ENCODE results near the gene SMYD3.
A peak's percentile ranks its signal among the peaks of the same experiment; 100 is the strongest.

SMYD3 gene

GRCh38 chr1:246147524-246148461, 359.3 kb downstream of the SMYD3 start:
- no peak for DNase-seq (ENCODE audit: low read depth in 2 of 2)

GRCh38 chr1:246146804-246147523, 360.1 kb downstream of the SMYD3 start:
- DNase-seq (ENCODE audit: low read depth in 2 of 2), result no peak

- no peak for DNase-seq (ENCODE audit: low read depth in 2 of 2)
These were observed 361.2 kb downstream of the SMYD3 start for GRCh38 chr1:246145900-246146299.

- no peak for DNase-seq (ENCODE audit: low read depth in 2 of 2)
These were observed 362.1 kb downstream of the SMYD3 start for GRCh38 chr1:246144931-246145330.

GRCh38 chr1:246142320-246142893, 364.7 kb downstream of the SMYD3 start:
- peak; percentile 65 to 76 for DNase-seq (ENCODE audit: low read depth in 2 of 2)

GRCh38 chr1:246141306-246141705, 365.8 kb downstream of the SMYD3 start:
- no peak for DNase-seq (ENCODE audit: low read depth in 2 of 2)

- peak; percentile 64 to 72 for DNase-seq (ENCODE audit: low read depth in 2 of 2)
These were observed 367.3 kb downstream of the SMYD3 start for GRCh38 chr1:246139745-246140182.

GRCh38 chr1:246138781-246139180, 368.3 kb downstream of the SMYD3 start:
- no peak for DNase-seq (ENCODE audit: low read depth in 2 of 2)

GRCh38 chr1:246136477-246136876, 370.6 kb downstream of the SMYD3 start:
- DNase-seq (ENCODE audit: low read depth in 2 of 2), result no peak

GRCh38 chr1:246134789-246135188, 372.3 kb downstream of the SMYD3 start:
- no peak for DNase-seq (ENCODE audit: low read depth in 2 of 2)

GRCh38 chr1:246131095-246131494, 376.0 kb downstream of the SMYD3 start:
- DNase-seq (ENCODE audit: low read depth in 2 of 2), result no peak

- DNase-seq (ENCODE audit: low read depth in 2 of 2), result no peak
These were observed 378.5 kb downstream of the SMYD3 start for GRCh38 chr1:246128494-246129069.

- no peak for DNase-seq (ENCODE audit: low read depth in 2 of 2)
These were observed 380.5 kb downstream of the SMYD3 start for GRCh38 chr1:246126580-246126979.

- DNase-seq (ENCODE audit: low read depth in 2 of 2), result no peak
These were observed 385.0 kb downstream of the SMYD3 start for GRCh38 chr1:246122071-246122470.

- no peak for DNase-seq (ENCODE audit: low read depth in 2 of 2)
These were observed 385.5 kb downstream of the SMYD3 start for GRCh38 chr1:246121533-246121932.

- DNase-seq (ENCODE audit: low read depth in 2 of 2), result peak in 1 of 2 experiments; percentile 10
These were observed 389.9 kb downstream of the SMYD3 start for GRCh38 chr1:246117066-246117791.

GRCh38 chr1:246114369-246114768, 392.7 kb downstream of the SMYD3 start:
- no peak for DNase-seq (ENCODE audit: low read depth in 2 of 2)

GRCh38 chr1:246113555-246114095, 393.5 kb downstream of the SMYD3 start:
- DNase-seq (ENCODE audit: low read depth in 2 of 2), result no peak

- no peak for DNase-seq (ENCODE audit: low read depth in 2 of 2)
These were observed 395.5 kb downstream of the SMYD3 start for GRCh38 chr1:246111570-246111969.

- DNase-seq (ENCODE audit: low read depth in 2 of 2), result no peak
These were observed 396.5 kb downstream of the SMYD3 start for GRCh38 chr1:246110343-246111219.
